ENCODE data around the gene DHX16.

DHX16 gene

GRCh38 chr6:30700340-30700739, 27.5 kb upstream of the DHX16 start:
- DNase-seq (ENCODE audit: extremely low spot score, insufficient read length, low read depth) = no peak
- no peak for FAIRE-seq

DNA sequence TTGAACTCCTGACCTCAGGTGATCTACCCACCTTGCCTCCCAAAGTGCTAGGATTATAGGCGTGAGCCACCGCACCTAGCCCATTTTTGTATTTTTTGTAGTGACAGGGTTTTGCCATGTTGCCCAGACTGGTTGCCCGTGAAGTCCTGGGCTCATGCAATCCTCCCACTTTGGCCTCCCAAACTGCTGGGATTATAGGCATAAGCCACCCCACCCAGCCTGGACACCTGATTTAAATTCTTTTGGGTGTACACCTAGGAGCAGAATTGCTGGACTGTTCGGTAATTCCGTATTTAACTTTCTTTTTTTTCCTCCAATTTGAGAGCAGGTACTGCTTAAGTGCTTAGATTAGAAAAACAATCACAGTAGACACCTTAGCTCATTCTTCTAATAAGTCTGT, 23.6 kb upstream of the DHX16 start:
- DNase-seq (ENCODE audit: extremely low spot score, insufficient read length, low read depth) (no peak), FAIRE-seq (no peak)

- no peak for FAIRE-seq
- DNase-seq (ENCODE audit: extremely low spot score, insufficient read length, low read depth) = no peak
These were observed 18.5 kb upstream of the DHX16 start for GRCh38 chr6:30691208-30691847.

DNA sequence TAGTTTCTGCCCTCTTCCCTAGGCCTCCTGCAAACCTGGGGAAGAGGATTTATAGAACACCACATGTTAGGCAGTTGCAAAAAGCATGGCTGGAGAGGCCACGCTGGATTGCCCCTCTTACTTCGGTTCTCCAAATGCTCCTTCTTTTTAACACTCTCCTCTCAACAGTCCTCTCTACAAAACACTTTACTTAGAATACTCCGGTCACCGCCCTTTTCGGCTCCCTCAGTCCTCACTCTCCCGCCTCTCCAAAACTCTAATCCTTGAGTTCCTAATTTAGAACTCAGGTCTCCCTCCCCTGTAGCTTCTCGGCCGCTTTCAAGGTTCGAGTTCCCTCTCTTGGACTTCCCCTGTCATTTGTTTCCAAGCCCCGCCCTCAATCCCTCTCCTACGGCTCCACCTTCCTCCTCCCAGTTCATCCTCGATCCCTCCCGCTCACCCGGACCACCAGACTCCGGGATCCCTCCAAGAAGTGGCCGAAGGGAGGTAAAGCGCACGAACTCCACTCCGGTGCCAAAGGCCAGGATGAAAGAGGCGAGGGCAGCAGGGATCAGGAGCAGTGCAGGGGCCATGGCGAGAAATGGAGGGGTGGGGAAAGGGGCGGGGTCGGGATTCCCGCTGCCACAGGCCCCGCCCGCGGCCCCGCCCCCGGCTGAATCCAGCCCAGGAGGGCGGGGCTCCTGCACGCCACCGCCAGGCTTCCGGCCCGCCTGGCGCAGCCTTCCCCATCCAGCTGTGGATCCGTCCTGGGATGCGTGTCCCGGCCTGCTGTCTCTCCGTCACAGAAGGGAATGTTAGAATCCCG, 17.8 kb upstream of the DHX16 start, which contains the start of gene NRM:
TSS of gene NRM (minus strand) at position 582 of the 805 bp plus-strand sequence. CDS start at position 572, 10 bp downstream.
- DNase-seq (ENCODE audit: extremely low spot score, insufficient read length, low read depth) (peak; percentile 67), FAIRE-seq (peak; percentile 77)

DNA sequence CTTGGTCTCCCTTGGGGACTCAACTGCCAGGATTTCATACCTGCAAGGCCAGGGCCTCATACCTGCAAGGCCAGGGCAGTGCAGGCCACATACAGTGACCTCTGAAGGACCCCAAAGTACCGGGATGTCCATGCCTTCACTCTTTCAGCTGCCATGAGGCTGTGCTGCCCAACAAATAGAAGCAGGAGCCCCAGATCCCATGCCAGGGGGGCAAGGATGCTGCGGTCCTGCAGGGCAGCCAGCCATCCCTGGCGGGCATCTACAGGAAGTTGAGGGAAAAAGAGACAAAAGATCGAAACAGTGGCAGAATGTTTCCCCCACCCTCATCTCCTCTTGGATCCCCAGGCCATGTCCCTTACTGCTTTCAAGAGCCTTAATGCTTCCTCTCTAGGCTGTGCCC, 17.2 kb upstream of the DHX16 start:
- FAIRE-seq = no peak
- DNase-seq (ENCODE audit: extremely low spot score, insufficient read length, low read depth) = no peak

DNA sequence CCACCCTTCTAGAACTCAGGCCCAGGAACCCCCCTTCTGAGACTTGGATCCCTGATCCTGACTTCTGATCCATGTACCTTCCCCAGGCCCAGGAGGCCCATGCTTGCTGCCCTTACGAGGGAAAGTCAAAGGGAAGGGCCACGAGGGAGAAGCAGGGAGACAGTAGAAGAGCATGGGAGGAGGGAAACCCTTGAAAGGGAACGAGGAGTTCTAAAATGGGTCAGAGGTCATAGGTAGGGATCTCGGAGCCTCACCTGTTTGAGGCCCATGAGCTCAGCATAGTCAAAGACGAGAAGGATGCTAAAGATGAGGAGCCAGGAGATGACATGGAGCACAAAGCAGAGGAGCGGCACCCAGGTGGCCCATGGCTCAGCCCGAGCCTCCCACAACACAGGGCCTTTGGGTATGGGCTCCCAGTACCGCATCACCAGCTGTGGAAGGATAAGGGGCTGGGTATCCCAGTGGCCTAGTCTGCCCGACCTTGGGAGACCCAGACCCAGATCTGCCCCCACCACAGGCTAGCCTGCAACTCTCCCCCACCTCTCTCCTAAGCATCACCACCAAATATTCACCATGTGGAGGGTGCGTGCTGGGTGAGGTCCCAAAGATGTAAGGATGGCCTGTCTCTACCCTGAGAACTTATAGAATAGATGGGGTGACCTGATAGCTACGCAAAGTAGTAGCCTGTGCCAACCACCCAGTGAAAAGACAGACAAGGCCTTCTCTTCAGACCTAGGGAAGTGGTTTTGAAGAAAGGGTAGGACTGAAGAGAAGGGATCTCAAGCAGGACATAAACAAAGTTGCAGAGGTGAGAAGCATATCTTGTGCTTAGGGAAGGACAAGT, 16.4 kb upstream of the DHX16 start:
- no peak for FAIRE-seq
- no peak for DNase-seq (ENCODE audit: extremely low spot score, insufficient read length, low read depth)

DNA sequence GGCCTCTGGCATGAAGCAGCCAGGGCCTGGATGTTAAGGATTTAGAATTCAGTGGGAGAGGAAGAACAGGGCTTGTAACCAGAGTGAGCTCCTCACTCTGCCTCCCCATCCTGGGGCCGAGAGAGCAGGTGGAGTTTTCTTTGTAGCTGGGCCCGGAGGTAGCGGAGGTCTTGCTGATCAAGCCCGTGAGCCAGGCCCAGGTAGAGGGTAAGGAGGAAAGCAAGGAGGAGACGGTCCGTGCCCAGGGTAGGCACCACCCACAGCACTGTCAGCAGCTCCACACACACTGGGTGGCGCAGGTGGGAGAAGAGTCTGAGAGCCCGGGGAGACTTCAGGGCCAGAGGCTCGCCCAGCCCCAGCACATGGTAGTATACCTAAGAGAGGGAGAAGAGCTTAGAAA, 15.8 kb upstream of the DHX16 start:
- FAIRE-seq (peak; percentile 45), DNase-seq (ENCODE audit: extremely low spot score, insufficient read length, low read depth) (no peak)

DNA sequence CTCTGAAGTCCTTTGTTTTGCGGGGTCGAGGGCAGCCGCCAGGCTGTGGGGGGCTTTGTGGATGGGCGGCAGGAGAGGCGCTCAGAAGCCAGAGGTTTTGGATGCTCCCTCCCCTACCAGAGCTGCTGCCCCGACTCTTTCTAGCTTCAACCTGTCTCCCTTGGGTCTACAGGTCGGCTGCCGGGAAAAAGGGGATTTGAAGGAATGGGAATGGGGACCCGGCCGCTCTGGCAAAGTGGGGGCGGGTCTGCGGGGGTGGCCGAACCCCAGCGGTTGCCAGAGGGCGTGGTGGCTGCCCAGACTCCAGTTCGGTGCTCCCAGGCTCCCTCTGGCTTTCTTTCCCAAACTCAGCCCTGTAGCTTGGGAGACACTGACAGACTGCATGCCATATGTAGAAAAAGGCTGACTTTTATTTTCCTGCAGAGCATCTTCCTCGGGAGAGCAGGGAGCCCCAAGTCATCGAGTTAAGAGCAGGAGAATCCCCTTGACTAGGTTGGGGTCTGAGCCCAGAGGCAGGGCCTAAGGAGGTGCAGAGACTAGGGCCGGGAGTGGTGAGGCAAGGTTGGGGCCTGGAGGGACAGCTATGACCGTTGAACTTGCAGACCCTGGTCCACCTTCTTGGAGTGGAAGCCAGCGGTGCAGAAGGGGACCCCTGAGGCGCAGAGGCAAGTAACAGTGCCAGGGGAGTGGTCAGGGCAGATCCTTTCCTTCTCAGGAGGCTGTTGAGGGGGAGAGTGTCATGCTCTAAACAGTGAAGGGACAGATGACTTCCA, 15.0 kb upstream of the DHX16 start:
- FAIRE-seq = peak; percentile 44
- no peak for DNase-seq (ENCODE audit: extremely low spot score, insufficient read length, low read depth)

GRCh38 chr6:30686908-30687658, 14.3 kb upstream of the DHX16 start:
- peak; percentile 78 for DNase-seq (ENCODE audit: extremely low spot score, insufficient read length, low read depth)
- peak; percentile 96 for FAIRE-seq

DNA sequence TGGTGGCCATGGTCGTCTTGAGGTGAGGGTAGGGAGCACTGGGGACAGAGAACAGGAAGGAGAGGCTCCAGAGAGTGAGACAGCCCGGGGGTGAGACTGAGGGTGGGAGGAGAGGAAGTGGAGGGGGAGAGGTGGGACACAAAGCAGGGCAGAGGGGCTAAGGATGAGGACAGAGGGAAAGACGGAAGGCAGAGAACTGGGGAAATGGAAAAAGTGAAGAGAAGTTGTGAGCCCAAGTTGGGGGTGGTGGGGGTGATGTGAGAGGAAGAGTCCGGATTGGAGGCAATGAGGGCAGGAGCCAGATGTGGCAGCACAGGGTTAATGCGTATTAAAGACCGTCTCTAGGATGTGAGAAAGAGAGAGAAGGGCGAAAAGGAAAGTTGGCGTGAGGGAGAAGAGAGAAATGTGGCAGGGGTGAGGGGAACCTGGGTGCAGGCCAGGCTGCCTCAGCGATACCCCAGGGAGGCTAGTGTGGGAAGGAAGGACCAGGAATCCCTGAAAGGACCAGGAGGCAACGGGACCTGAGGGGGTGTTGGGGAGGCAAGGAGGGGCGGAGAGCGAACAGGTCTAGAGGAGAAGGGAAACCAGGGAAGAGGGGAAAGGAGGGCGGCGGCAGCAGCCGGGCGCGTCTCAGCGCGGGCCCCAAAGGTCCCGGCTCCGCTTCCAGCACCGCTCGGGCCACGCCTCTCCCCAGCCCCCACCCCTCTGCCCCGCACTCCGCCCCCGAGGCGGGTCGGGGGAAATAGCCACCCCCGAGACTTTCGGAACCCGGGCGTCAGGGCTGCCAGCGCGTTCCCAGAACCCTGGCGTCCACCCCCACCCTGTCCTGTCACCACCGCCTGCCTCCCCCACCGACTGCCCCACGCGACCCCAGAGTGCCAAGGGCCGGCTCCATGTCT, 13.5 kb upstream of the DHX16 start, which contains the start of gene PPP1R18:
TSS of gene PPP1R18 (minus strand) at position 637 of the 899 bp plus-strand sequence. CDS start at position 10, 627 bp downstream.
- DNase-seq (ENCODE audit: extremely low spot score, insufficient read length, low read depth) (no peak), FAIRE-seq (peak; percentile 55)

- DNase-seq (ENCODE audit: extremely low spot score, insufficient read length, low read depth) (no peak), FAIRE-seq (no peak)
These were observed 12.6 kb upstream of the DHX16 start for GRCh38 chr6:30685157-30686008.

DNA sequence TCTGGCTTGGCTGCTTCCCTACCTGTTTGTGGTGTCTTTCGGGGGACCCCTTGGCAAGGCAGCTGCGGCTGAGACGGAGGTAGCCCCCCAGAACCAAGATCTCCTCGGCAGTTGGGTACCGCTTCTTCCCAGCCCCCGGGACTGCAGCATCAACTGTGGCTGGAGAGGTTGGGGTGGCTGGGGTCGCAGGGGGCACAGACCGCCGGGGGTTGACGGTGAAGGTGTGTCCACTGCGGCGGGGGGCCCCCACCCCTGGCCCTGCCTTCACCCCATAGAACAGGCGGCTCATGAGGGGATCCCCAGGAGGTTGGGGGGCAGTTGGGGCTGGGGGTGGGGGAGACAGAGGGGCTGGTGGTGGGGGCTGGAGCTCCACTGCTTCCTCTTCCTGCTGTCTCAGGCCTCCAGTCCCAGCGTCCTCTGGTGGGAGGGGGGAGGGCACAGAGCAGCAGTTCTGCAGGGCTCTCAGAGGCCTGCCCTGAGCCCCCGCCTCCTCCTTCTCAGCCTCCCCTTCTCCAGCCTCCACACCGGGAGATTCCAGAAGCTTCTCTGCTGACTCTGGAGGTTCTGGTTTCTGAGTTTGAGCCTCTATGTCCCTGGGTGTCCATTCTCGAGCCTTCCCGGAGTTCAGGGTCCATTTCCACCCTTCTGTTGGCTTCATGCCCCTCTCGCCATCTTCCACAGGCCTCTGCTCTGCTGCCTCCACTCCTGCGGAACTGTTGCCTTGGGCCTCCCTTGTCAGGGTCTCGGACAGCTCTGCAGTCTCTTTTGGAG, 11.8 kb upstream of the DHX16 start:
- FAIRE-seq (no peak), DNase-seq (ENCODE audit: extremely low spot score, insufficient read length, low read depth) (no peak)

DNA sequence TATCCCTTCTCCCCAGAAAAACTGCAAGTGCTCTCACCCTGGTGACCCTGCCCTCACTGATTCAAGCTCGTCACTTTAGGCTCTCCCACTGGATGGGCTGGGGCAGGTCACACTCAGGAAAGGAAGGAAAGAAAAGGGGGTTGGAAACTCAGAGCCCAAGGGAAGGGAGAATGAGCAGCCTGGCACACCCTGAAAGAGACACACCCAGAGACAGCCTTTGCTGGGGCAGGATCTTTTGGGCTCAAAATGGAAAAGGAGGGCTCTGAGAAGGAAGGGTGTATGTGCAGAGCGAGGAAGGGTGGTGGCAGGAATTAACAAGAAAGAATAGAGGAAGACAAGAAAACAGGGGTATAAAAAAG, 11.2 kb upstream of the DHX16 start:
- FAIRE-seq = no peak
- no peak for DNase-seq (ENCODE audit: extremely low spot score, insufficient read length, low read depth)

- FAIRE-seq (no peak), DNase-seq (ENCODE audit: extremely low spot score, insufficient read length, low read depth) (no peak)
These were observed 10.6 kb upstream of the DHX16 start for GRCh38 chr6:30683183-30683979.

- DNase-seq (ENCODE audit: extremely low spot score, insufficient read length, low read depth) = no peak
These were observed 9.6 kb upstream of the DHX16 start for GRCh38 chr6:30682143-30683117.

More at GRCh38 chr6:30682143-30683117, 9.6 kb upstream of the DHX16 start:
- FAIRE-seq = peak; percentile 92

Measured in GM18507 (cell line).